ELF-1 (cell line): Measurements from ENCODE around the gene RAB34.
A peak's percentile ranks its signal among the peaks of the same experiment; 100 is the strongest.
"Not testable (repeated sequence)": the region's sequence is repeated elsewhere in the genome, so short reads cannot be mapped to it uniquely, and the experiment has no call there.

Experiments used
- DNase-seq: peaks from one replicate; pipeline ENCODE4 v3.0.0-alpha.2; 2016; ENCODE audit warnings: low read depth, low spot score

The RAB34 gene

DNA sequence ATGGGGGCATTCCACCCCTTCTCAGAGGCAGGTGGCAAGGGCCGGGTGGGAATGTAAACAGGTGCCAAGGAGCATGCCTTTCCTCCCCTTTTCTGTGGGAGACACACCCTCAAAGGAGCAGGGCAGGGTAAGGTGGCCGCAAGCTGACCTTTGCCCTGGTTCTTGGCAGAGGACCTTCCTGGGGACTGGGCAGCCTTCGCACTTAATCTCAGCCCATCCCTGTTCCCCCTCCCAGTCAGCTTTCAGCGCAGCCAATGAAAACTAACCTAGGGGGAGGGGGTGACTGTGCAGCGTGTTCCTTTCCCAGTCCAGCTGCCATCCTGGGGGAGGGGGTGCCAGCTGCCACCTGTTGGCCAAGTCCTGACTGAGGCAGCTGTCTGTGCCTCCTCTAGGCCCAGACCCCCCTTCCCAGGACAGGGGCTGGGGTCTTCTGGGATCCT lies 29.0 kb upstream of the RAB34 start:
- no peak for DNase-seq

- peak; percentile 80 for DNase-seq
Measured at GRCh38 chr17:28745786-28746411, 28.2 kb upstream of the RAB34 start.

DNA sequence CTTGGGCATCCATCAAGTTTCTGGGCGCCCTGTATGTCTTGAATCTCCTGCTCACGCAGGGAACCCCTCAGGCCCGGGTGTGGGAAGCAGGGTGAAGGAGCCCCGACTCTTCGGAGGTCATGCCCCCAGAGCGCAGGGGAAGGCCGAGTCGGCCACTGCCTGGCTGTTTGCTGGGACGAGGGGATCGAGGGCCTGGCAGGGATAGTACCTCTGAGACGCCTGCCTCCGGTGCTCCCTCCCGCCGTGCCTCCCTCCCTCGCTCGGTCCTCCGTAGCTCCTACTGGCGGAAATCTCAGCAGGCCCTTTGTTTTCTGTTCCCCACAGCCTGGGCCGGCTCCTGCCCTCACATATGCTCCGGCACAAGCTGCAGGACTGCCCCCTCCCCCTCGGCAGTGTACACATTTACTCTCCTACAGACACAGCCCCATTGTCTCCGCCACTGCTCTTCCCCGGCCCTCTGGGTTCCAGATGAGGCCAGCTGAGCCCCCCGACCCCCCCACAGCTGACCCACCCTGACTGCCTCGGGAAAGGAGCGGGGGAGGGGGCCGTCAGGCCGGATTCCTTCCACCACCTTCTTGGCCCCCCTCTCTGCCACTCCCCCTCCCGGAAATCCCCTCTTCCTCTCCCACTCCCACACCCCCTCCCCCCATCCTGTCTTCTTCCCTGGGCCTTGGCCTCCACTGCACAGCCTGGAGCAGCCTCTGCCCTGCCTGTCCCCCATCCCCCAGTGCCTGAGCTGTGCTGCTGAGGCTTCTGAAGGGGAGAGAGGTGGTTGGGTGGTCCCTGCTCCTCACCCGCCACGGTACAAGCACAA lies 27.5 kb upstream of the RAB34 start:
- peak; percentile 90 for DNase-seq

DNA sequence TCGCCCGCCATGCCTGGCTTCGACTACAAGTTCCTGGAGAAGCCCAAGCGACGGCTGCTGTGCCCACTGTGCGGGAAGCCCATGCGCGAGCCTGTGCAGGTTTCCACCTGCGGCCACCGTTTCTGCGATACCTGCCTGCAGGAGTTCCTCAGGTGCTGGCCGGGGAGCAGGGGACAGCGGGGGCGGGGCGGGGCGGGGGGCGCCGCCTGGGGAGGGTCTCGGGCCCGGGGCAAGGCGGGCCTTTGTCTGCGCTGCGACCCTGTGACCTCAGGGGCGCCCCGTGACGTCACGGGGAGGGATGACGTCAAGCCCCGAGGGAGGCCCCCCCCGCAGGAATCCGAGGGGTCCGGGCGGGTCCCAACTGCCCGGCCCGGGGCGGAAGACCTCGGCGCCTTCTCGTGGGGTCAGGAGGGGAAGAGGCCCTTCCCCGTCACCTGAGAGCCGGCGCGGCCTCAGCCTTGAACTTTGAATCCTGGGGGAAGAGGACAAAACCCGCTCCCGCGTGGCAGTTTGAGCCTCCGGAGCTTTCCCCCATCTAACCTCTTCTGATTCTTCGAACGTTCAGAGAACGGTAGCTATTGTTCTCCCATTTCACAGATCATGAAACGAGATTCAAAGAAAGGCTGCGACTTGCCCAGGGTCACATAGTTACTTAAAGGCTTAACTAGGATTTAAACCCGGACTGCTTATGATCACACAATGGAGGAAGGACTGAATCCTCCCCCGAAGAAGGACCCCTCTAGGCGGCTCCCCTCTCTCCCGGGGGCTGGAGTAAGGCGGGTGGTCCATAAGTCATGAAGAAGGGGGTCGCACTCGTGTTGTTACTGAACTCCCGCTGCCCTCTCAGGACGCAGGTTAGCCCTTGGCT lies 26.7 kb upstream of the RAB34 start:
- peak; percentile 94 for DNase-seq

GRCh38 chr17:28743243-28744103 lies 25.8 kb upstream of the RAB34 start, which contains the start of gene TRAF4:
TRAF4 (plus strand) TSS chr17:28744011; CDS start chr17:28744113, 102 bp downstream.
- peak; percentile 95 for DNase-seq

- DNase-seq = no peak
Measured at GRCh38 chr17:28741358-28742349, 24.0 kb upstream of the RAB34 start.

- DNase-seq = no peak
Measured at GRCh38 chr17:28740406-28741357, 23.0 kb upstream of the RAB34 start.

DNA sequence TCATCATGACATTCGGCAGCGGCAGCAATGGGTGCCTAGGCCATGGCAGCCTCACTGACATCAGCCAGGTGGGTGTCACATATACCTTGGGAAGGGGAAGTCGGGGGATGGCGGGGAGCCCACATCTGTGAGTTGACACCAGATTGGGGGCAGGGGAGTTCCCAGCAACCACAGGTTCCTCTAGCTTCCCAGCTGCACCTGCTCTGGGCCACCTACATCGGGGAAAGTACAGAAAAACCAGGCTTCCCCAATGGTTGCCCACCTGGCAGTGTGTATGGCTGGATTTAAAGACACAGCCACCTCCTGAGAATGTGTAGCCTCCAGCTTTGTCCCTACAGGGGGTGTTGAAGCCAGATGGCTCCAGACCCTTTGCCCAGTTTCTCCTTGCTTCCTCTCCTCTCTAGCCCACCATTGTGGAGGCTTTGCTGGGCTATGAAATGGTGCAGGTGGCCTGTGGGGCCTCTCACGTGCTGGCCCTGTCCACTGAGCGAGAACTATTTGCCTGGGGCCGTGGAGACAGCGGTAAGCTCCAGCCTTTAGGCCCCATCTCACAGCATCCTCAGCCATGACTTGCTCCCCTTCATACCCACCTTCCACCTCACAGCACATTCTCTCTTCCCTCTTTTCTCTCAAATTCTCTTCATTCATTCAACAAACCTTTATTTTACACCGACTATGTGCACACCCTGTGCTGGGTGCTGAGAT lies 21.2 kb upstream of the RAB34 start:
- DNase-seq = no peak

GRCh38 chr17:28737770-28738679 lies 20.4 kb upstream of the RAB34 start:
- no peak for DNase-seq

DNA sequence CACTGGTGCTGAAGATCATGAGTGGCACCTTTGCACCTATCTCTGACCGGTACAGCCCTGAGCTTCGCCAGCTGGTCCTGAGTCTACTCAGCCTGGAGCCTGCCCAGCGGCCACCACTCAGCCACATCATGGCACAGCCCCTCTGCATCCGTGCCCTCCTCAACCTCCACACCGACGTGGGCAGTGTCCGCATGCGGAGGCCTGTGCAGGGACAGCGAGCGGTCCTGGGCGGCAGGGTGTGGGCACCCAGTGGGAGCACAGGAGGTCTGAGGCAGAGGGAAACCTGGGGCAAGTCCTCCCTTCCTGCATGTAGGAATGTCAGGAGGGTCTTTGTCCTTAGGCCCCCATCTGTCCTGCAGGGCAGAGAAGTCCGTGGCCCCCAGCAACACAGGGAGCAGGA lies 19.6 kb upstream of the RAB34 start:
- no peak for DNase-seq

DNA sequence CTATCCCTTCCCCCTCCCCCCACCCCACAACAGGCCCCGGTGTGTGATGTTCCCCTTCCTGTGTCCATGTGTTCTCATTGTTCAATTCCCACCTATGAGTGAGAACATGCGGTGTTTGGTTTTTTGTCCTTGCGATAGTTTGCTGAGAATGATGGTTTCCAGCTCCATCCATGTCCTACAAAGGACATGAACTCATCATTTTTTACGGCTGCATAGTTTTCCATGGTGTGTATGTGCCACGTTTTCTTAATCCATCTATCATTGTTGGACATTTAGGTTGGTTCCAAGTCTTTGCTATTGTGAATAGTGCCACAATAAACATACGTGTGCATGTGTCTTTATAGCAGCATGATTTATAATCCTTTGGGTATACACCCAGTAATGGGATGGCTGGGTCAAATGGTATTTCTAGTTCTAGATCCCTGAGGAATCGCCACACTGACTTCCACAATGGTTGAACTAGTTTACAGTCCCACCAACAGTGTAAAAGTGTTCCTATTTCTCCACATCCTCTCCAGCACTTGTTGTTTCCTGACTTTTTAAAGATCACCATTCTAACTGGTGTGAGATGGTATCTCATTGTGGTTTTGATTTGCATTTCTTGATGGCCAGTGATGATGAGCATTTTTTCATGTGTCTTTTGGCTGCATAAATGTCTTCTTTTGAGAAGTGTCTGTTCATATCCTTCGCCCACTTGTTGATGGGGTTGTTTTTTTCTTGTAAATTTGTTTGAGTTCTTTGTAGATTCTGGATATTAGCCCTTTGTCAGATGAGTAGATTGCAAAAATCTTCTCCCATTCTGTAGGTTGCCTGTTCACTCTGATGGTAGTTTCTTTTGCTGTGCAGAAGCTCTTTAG lies 18.5 kb upstream of the RAB34 start:
- not testable (repeated sequence) for DNase-seq

GRCh38 chr17:28735242-28735722 lies 17.6 kb upstream of the RAB34 start:
- peak; percentile 57 for DNase-seq

- DNase-seq = no peak
Measured at GRCh38 chr17:28734712-28735241, 17.1 kb upstream of the RAB34 start.

- no peak for DNase-seq
Measured at GRCh38 chr17:28733346-28733745, 15.7 kb upstream of the RAB34 start.

DNA sequence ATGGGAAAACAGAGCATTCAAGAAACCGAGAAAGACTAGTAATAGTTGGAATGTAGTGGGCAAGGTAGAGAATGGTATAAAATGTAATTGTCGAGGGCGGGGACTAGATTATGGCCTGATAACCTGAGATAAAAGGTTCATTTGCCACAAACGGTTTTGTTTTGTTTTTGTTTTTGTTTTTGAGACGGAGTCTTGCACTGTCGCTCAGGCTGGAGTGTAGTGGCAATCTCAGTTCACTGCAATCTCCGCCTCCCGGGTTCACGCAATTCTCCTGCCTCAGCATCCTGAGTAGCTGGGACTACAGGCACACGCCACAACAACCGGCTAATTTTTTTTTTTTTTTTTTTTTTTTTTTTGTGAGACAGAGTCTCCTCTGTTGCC lies 12.3 kb upstream of the RAB34 start:
- no peak for DNase-seq
